ENCODE data around the gene MAP4K4. TPM values are rescaled to one million over a fixed set of nuclear protein-coding genes. Genes with fewer than 3 reads are reported as not detected.

The MAP4K4 gene
- polyA plus RNA-seq, 2 donors: 19.6 to 24.1 TPM

GRCh38 chr2:101823347-101823791 lies 125.9 kb downstream of the MAP4K4 start:
- 40 to 43% methylated on average over 14 of the region's 14 CpGs for WGBS, 2 donors

GRCh38 chr2:101823859-101824258 lies 126.4 kb downstream of the MAP4K4 start:
- Histone ChIP-seq H3K4me3 (ENCODE audit: low read depth in 1 of 2, low read length in 2 of 2) (no peak overlapping the region), H3K27ac (ENCODE audit: low read depth in 2 of 2, low read length in 1 of 2) (no peak overlapping the region), H3K9me3 (ENCODE audit: control insufficient read depth in 2 of 2, insufficient read depth in 1 of 2, low read depth in 1 of 2, low read length in 1 of 2) (no peaks in the 10 kb centered on the region), H3K36me3 (ENCODE audit: control insufficient read depth in 2 of 2, insufficient read depth in 2 of 2, low read length in 1 of 2) (peaks cover 0 to under 1% of the 10 kb centered on the region in 2 donors), H3K27me3 (ENCODE audit: control insufficient read depth in 1 of 2, insufficient read depth in 2 of 2, low read length in 2 of 2) (no peaks in the 10 kb centered on the region), H3K4me1 (ENCODE audit: control insufficient read depth in 2 of 2, insufficient read depth in 2 of 2, low read length in 1 of 2) (peaks cover 0 to 2% of the 10 kb centered on the region in 2 donors)
- 71 to 80% methylated on average over 4 of the region's 4 CpGs for WGBS, 2 donors

More at GRCh38 chr2:101823347-101823791, 125.9 kb downstream of the MAP4K4 start:
- no peaks in the 10 kb centered on the region for H3K9me3 ChIP-seq (ENCODE audit: control insufficient read depth in 2 of 2, insufficient read depth in 1 of 2, low read depth in 1 of 2, low read length in 1 of 2)
- H3K36me3 ChIP-seq (ENCODE audit: control insufficient read depth in 2 of 2, insufficient read depth in 2 of 2, low read length in 1 of 2): no peaks in the 10 kb centered on the region
- no peak overlapping the region for H3K27ac ChIP-seq (ENCODE audit: low read depth in 2 of 2, low read length in 1 of 2)
- peaks cover 2 to 3% of the 10 kb centered on the region in 2 donors for H3K4me1 ChIP-seq (ENCODE audit: control insufficient read depth in 2 of 2, insufficient read depth in 2 of 2, low read length in 1 of 2)
- H3K4me3 ChIP-seq (ENCODE audit: low read depth in 1 of 2, low read length in 2 of 2): no peak overlapping the region
- H3K27me3 ChIP-seq (ENCODE audit: control insufficient read depth in 1 of 2, insufficient read depth in 2 of 2, low read length in 2 of 2): no peaks in the 10 kb centered on the region

DNA sequence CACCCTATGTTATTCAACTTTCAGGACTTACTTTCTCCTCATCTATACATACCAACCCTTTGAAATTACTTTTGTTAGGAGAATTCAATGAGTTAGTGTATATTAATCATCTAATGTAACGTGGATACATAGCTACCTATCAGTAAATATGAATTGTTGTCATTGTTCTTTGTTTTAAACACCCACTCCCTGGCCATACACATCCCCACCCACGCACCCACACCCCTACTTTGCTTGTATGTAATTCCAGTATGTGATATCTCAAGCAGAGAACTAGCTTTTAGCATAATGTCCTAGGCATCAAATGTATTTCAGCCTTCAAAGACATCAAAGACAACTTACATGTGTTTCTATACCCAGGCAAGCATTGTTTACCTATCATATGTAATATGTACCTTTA lies 129.2 kb downstream of the MAP4K4 start:
- Histone ChIP-seq H3K27me3 (ENCODE audit: control insufficient read depth in 1 of 2, insufficient read depth in 2 of 2, low read length in 2 of 2) (no peaks in the 10 kb centered on the region), H3K9me3 (ENCODE audit: control insufficient read depth in 2 of 2, insufficient read depth in 1 of 2, low read depth in 1 of 2, low read length in 1 of 2) (no peaks in the 10 kb centered on the region), H3K4me1 (ENCODE audit: control insufficient read depth in 2 of 2, insufficient read depth in 2 of 2, low read length in 1 of 2) (peaks cover 0 to 2% of the 10 kb centered on the region in 2 donors), H3K4me3 (ENCODE audit: low read depth in 1 of 2, low read length in 2 of 2) (no peak overlapping the region), H3K36me3 (ENCODE audit: control insufficient read depth in 2 of 2, insufficient read depth in 2 of 2, low read length in 1 of 2) (peaks cover 3 to 5% of the 10 kb centered on the region in 2 donors), H3K27ac (ENCODE audit: low read depth in 2 of 2, low read length in 1 of 2) (no peak overlapping the region)
- 81 to 86% methylated on average over 2 of the region's 2 CpGs for WGBS, 2 donors

- WGBS, 2 donors: 66 to 75% methylated on average over 2 of the region's 2 CpGs
- no peak overlapping the region for H3K27ac ChIP-seq (ENCODE audit: low read depth in 2 of 2, low read length in 1 of 2)
- no peaks in the 10 kb centered on the region for H3K9me3 ChIP-seq (ENCODE audit: control insufficient read depth in 2 of 2, insufficient read depth in 1 of 2, low read depth in 1 of 2, low read length in 1 of 2)
- no peak overlapping the region for H3K4me3 ChIP-seq (ENCODE audit: low read depth in 1 of 2, low read length in 2 of 2)
- H3K27me3 ChIP-seq (ENCODE audit: control insufficient read depth in 1 of 2, insufficient read depth in 2 of 2, low read length in 2 of 2): no peaks in the 10 kb centered on the region
- peaks cover 3 to 5% of the 10 kb centered on the region in 2 donors for H3K36me3 ChIP-seq (ENCODE audit: control insufficient read depth in 2 of 2, insufficient read depth in 2 of 2, low read length in 1 of 2)
- peaks cover 0 to 2% of the 10 kb centered on the region in 2 donors for H3K4me1 ChIP-seq (ENCODE audit: control insufficient read depth in 2 of 2, insufficient read depth in 2 of 2, low read length in 1 of 2)
These were observed 129.7 kb downstream of the MAP4K4 start for GRCh38 chr2:101827246-101827645.

- no peak overlapping the region for H3K27ac ChIP-seq (ENCODE audit: low read depth in 2 of 2, low read length in 1 of 2)
- H3K36me3 ChIP-seq (ENCODE audit: control insufficient read depth in 2 of 2, insufficient read depth in 2 of 2, low read length in 1 of 2): peaks cover 3 to 5% of the 10 kb centered on the region in 2 donors
- H3K4me1 ChIP-seq (ENCODE audit: control insufficient read depth in 2 of 2, insufficient read depth in 2 of 2, low read length in 1 of 2): peaks cover 0 to 2% of the 10 kb centered on the region in 2 donors
- WGBS, 2 donors: 63 to 66% methylated on average over 5 of the region's 5 CpGs
- no peaks in the 10 kb centered on the region for H3K27me3 ChIP-seq (ENCODE audit: control insufficient read depth in 1 of 2, insufficient read depth in 2 of 2, low read length in 2 of 2)
- H3K9me3 ChIP-seq (ENCODE audit: control insufficient read depth in 2 of 2, insufficient read depth in 1 of 2, low read depth in 1 of 2, low read length in 1 of 2): no peaks in the 10 kb centered on the region
- no peak overlapping the region for H3K4me3 ChIP-seq (ENCODE audit: low read depth in 1 of 2, low read length in 2 of 2)
These were observed 130.8 kb downstream of the MAP4K4 start for GRCh38 chr2:101828257-101828656.

DNA sequence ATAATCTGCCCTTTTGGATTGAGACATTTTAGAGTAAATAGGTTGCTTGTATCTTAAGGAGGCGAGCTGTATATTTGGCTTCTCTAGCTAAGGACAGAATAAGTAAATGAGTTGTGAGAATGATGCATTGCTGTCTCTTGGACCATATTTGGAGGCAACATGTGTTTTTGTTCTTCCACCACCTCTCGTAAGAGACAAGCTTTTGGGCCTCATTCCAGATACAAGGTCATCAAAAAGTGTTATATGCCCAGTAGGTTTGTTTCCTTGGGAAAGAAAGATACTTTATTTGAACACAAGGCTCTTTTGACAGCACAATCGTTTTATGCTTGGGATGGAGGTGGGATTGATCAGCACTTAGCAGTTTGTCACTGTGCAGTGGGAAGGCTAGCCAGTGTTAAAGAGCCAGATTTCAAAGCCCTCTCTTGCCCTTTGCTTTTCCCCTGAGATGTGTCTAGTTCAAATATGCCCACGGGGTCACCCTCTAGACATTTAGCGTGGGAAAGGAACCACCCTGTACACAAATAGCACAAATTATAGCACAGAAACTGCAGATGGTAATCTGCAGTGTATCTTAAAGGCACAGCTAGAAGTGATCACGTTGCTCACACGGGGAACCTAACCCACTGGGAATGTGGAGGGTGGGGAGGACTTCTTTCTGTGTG lies 131.3 kb downstream of the MAP4K4 start:
- Histone ChIP-seq H3K27ac (ENCODE audit: low read depth in 2 of 2, low read length in 1 of 2) (peak overlapping the region in 1 of 2 donors; percentile 41), H3K4me1 (ENCODE audit: control insufficient read depth in 2 of 2, insufficient read depth in 2 of 2, low read length in 1 of 2) (peaks cover 0 to 2% of the 10 kb centered on the region in 2 donors), H3K4me3 (ENCODE audit: low read depth in 1 of 2, low read length in 2 of 2) (no peak overlapping the region), H3K27me3 (ENCODE audit: control insufficient read depth in 1 of 2, insufficient read depth in 2 of 2, low read length in 2 of 2) (no peaks in the 10 kb centered on the region), H3K36me3 (ENCODE audit: control insufficient read depth in 2 of 2, insufficient read depth in 2 of 2, low read length in 1 of 2) (peaks cover 3 to 5% of the 10 kb centered on the region in 2 donors), H3K9me3 (ENCODE audit: control insufficient read depth in 2 of 2, insufficient read depth in 1 of 2, low read depth in 1 of 2, low read length in 1 of 2) (no peaks in the 10 kb centered on the region)
- 49 to 50% methylated on average over 7 of the region's 7 CpGs for WGBS, 2 donors

- Histone ChIP-seq H3K27me3 (ENCODE audit: control insufficient read depth in 1 of 2, insufficient read depth in 2 of 2, low read length in 2 of 2) (no peaks in the 10 kb centered on the region), H3K27ac (ENCODE audit: low read depth in 2 of 2, low read length in 1 of 2) (no peak overlapping the region), H3K36me3 (ENCODE audit: control insufficient read depth in 2 of 2, insufficient read depth in 2 of 2, low read length in 1 of 2) (peaks cover 3 to 5% of the 10 kb centered on the region in 2 donors), H3K9me3 (ENCODE audit: control insufficient read depth in 2 of 2, insufficient read depth in 1 of 2, low read depth in 1 of 2, low read length in 1 of 2) (no peaks in the 10 kb centered on the region), H3K4me1 (ENCODE audit: control insufficient read depth in 2 of 2, insufficient read depth in 2 of 2, low read length in 1 of 2) (peaks cover 0 to 2% of the 10 kb centered on the region in 2 donors), H3K4me3 (ENCODE audit: low read depth in 1 of 2, low read length in 2 of 2) (no peak overlapping the region)
- 88 to 95% methylated on average over 3 of the region's 3 CpGs for WGBS, 2 donors
These were observed 131.9 kb downstream of the MAP4K4 start for GRCh38 chr2:101829429-101829828.

DNA sequence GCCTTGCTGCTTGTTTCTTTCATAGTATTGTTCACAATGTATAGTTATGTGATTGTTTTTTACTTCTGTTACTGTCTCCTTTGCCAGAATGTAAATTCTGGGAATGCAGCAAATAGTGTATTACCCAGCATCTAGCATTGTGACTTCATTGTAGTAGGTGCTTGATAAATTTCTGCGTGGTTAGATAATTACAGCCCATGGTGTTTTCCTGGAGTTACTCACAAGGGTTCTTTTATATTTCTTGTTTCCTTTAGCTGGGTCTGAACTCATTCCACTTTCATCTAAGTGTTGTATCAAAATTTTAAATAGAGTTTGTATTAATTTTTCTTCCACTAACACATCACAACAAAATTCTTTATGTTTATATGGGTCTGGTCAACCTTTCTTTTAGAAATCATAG lies 132.6 kb downstream of the MAP4K4 start:
- H3K4me3 ChIP-seq (ENCODE audit: low read depth in 1 of 2, low read length in 2 of 2): no peak overlapping the region
- no peaks in the 10 kb centered on the region for H3K27me3 ChIP-seq (ENCODE audit: control insufficient read depth in 1 of 2, insufficient read depth in 2 of 2, low read length in 2 of 2)
- H3K36me3 ChIP-seq (ENCODE audit: control insufficient read depth in 2 of 2, insufficient read depth in 2 of 2, low read length in 1 of 2): peaks cover 3 to 5% of the 10 kb centered on the region in 2 donors
- no peak overlapping the region for H3K27ac ChIP-seq (ENCODE audit: low read depth in 2 of 2, low read length in 1 of 2)
- H3K4me1 ChIP-seq (ENCODE audit: control insufficient read depth in 2 of 2, insufficient read depth in 2 of 2, low read length in 1 of 2): peaks cover 0 to 2% of the 10 kb centered on the region in 2 donors
- H3K9me3 ChIP-seq (ENCODE audit: control insufficient read depth in 2 of 2, insufficient read depth in 1 of 2, low read depth in 1 of 2, low read length in 1 of 2): no peaks in the 10 kb centered on the region
- 72 to 73% methylated on average over 1 of the region's 1 CpG for whole genome bisulfite sequencing, 2 donors

DNA sequence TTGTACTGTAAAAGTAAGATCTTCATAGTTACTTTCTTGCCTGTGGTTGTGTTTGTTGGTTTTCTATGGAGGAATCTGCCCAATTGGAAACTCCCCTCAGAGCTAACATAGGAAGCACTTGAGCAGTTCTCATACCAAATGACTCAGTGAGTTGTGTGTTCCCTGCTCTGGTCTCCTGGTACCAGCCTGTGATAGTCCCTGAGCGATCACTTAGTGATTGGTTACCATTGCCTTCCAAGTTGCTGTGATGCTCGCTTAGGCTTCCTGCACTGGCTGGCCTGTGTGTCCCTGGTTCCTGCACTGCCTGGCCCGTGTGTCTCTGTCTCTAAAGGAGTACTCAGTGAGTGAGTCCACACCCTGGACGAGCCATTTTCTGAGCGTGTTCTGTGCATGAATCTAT lies 133.0 kb downstream of the MAP4K4 start:
- Histone ChIP-seq H3K27ac (ENCODE audit: low read depth in 2 of 2, low read length in 1 of 2) (peak overlapping the region in 1 of 2 donors; percentile 24), H3K4me3 (ENCODE audit: low read depth in 1 of 2, low read length in 2 of 2) (no peak overlapping the region), H3K4me1 (ENCODE audit: control insufficient read depth in 2 of 2, insufficient read depth in 2 of 2, low read length in 1 of 2) (peaks cover 0 to 2% of the 10 kb centered on the region in 2 donors), H3K9me3 (ENCODE audit: control insufficient read depth in 2 of 2, insufficient read depth in 1 of 2, low read depth in 1 of 2, low read length in 1 of 2) (no peaks in the 10 kb centered on the region), H3K27me3 (ENCODE audit: control insufficient read depth in 1 of 2, insufficient read depth in 2 of 2, low read length in 2 of 2) (no peaks in the 10 kb centered on the region), H3K36me3 (ENCODE audit: control insufficient read depth in 2 of 2, insufficient read depth in 2 of 2, low read length in 1 of 2) (peaks cover 3 to 5% of the 10 kb centered on the region in 2 donors)
- WGBS, 2 donors: 77 to 82% methylated on average over 5 of the region's 5 CpGs

DNA sequence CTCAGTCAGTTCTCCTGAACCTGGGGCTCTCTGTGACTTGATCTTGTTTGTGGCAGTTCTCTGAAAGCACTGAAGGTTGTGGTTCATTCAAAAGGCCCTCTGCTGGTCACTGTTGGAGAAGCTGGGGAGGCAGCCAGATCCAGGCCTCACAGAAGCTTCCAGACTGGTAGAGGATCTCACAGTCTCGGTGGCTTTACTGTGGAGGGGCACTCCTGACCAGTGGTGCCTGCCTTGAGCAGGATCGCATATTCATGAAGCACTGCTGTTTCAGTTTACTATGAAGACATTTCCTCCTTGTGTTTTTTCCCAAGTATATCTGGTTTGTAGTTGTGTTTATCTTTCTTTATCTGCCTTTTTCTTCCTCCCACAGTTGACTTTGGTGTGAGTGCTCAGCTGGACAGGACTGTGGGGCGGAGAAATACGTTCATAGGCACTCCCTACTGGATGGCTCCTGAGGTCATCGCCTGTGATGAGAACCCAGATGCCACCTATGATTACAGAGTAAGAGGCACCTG lies 133.9 kb downstream of the MAP4K4 start:
- no peaks in the 10 kb centered on the region for H3K9me3 ChIP-seq (ENCODE audit: control insufficient read depth in 2 of 2, insufficient read depth in 1 of 2, low read depth in 1 of 2, low read length in 1 of 2)
- peaks cover 3 to 5% of the 10 kb centered on the region in 2 donors for H3K36me3 ChIP-seq (ENCODE audit: control insufficient read depth in 2 of 2, insufficient read depth in 2 of 2, low read length in 1 of 2)
- no peaks in the 10 kb centered on the region for H3K27me3 ChIP-seq (ENCODE audit: control insufficient read depth in 1 of 2, insufficient read depth in 2 of 2, low read length in 2 of 2)
- 63 to 68% methylated on average over 5 of the region's 5 CpGs for whole genome bisulfite sequencing, 2 donors
- H3K4me1 ChIP-seq (ENCODE audit: control insufficient read depth in 2 of 2, insufficient read depth in 2 of 2, low read length in 1 of 2): peaks cover 0 to 2% of the 10 kb centered on the region in 2 donors
- H3K4me3 ChIP-seq (ENCODE audit: low read depth in 1 of 2, low read length in 2 of 2): no peak overlapping the region
- no peak overlapping the region for H3K27ac ChIP-seq (ENCODE audit: low read depth in 2 of 2, low read length in 1 of 2)

All from esophagus (tissue), 2 donors.